GM12891 (cell line): Measurements from ENCODE around the gene PAFAH1B2.

Experiments used
- POLR2A ChIP-seq: IDR thresholded peaks from 2 replicates; pipeline ENCODE4 v1.6.1; 2011; ENCODE audit warnings: low read depth, low read length, control low read depth
- POLR2AphosphoS5 ChIP-seq: IDR thresholded peaks from 2 replicates; pipeline ENCODE4 v1.6.1; 2011; ENCODE audit warnings: low read depth, low read length, control low read depth
- POU2F2 ChIP-seq: IDR thresholded peaks from 2 replicates; pipeline ENCODE4 v1.6.1; 2011; ENCODE audit warnings: low read depth, mild to moderate bottlenecking, control low read depth, low read length, moderate library complexity
- SPI1 ChIP-seq: IDR thresholded peaks from 2 replicates; pipeline ENCODE4 v1.6.1; 2011; ENCODE audit warnings: low read depth, low read length, control low read depth
- TAF1 ChIP-seq: IDR thresholded peaks from 2 replicates; pipeline ENCODE4 v1.6.1; 2011; ENCODE audit warnings: low read depth, low read length, control low read depth

DNA sequence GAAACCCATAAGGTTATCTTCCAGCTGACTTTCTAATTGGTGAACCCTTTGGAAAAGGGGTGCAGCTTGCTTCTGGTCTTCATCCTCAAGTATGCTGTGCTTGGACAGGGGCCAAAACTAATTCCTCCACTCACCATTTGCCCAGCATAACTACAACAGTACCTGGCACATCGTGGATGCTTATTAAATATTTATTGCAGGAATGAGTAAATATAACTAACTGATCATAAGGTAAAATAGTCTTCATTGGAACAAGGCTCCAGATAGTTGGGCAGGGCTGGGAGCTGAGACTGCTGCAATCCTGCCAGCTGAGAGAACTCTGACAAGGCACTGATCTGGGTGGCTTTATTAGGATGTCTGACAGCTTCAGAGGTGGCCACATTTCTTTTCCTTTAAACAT lies 32.1 kb downstream of the PAFAH1B2 start:
- TF ChIP-seq POLR2A (no peak), TAF1 (no peak), POLR2AphosphoS5 (no peak), SPI1 (no peak), POU2F2 (no peak)
